CD4-positive, alpha-beta T cell treated with Interleukin-10 for 1 hour (primary cell): Measurements from ENCODE around the gene TGIF2LX.
"Not testable (repeated sequence)": the region's sequence is repeated elsewhere in the genome, so short reads cannot be mapped to it uniquely, and the experiment has no call there.

Source experiments
- DNase-seq: peaks from one replicate; pipeline ENCODE4 v3.0.0-alpha.2; 2020

The TGIF2LX gene

GRCh38 chrX:89921665-89922064, at the start of gene TGIF2LX:
Gene TGIF2LX (plus strand): TSS chrX:89921908. CDS start chrX:89922086, 178 bp downstream.
- DNase-seq: not testable (repeated sequence)

- DNase-seq: not testable (repeated sequence)
Measured at GRCh38 chrX:89922338-89922934, 728 bp downstream of the TGIF2LX start.

GRCh38 chrX:89943077-89943476, 21.4 kb downstream of the TGIF2LX start:
- not testable (repeated sequence) for DNase-seq

- not testable (repeated sequence) for DNase-seq
Measured at GRCh38 chrX:89965588-89965987, 43.9 kb downstream of the TGIF2LX start.
